Measurements from ENCODE around the gene QKI. TPM values are rescaled to one million over a fixed set of nuclear protein-coding genes. Genes with fewer than 3 reads are reported as not detected.

QKI gene
- total RNA-seq, 1 experiment from 2014 or later: 134 TPM

DNA sequence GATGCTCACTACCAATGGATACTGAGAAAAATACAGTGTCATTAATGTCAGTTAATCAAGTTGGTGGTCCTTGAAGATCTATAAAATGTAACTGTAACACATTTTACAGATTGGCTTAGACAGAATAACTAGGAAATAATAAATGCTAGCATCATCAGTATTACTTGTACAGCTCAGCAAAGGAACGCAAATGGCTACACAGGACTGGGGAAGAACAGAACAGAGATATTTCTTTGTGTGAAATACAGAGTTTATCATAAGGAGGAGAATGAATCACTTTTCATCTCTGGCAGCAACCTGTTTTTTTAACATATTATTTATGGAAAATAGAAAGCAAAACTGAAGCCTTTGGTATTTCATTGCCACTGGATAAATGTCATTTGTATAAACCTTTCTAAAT lies 8.2 kb upstream of the QKI start:
- Mint-ChIP-seq H3K9me3 (ENCODE audit: unreplicated experiment) (no peaks in the 10 kb centered on the region), H3K27me3 (ENCODE audit: insufficient read depth, unreplicated experiment) (no peaks in the 10 kb centered on the region), H3K27ac (ENCODE audit: unreplicated experiment) (no peak overlapping the region), H3K4me3 (ENCODE audit: unreplicated experiment) (no peak overlapping the region), H3K4me1 (ENCODE audit: low read depth, unreplicated experiment) (peaks cover 13% of the 10 kb centered on the region), H3K36me3 (ENCODE audit: insufficient read depth, unreplicated experiment) (peaks cover 7% of the 10 kb centered on the region)
- no TSS peak for BruUV-seq (replicated peaks)
- TF ChIP-seq, protein P1, sequence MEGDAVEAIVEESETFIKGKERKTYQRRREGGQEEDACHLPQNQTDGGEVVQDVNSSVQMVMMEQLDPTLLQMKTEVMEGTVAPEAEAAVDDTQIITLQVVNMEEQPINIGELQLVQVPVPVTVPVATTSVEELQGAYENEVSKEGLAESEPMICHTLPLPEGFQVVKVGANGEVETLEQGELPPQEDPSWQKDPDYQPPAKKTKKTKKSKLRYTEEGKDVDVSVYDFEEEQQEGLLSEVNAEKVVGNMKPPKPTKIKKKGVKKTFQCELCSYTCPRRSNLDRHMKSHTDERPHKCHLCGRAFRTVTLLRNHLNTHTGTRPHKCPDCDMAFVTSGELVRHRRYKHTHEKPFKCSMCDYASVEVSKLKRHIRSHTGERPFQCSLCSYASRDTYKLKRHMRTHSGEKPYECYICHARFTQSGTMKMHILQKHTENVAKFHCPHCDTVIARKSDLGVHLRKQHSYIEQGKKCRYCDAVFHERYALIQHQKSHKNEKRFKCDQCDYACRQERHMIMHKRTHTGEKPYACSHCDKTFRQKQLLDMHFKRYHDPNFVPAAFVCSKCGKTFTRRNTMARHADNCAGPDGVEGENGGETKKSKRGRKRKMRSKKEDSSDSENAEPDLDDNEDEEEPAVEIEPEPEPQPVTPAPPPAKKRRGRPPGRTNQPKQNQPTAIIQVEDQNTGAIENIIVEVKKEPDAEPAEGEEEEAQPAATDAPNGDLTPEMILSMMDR (IDR thresholded peaks at IDR 0.05; ENCODE audit: insufficient read depth in 1 of 2, low read depth in 1 of 2, low read length in 1 of 2, severe bottlenecking in 1 of 2, unreplicated experiment in 1 of 2): no peak
- DNase-seq: no peak
- intact Hi-C loops (cut with micrococcal nuclease; ENCODE audit: unreplicated experiment): no loop called here
- Histone ChIP-seq H3K36me3 (ENCODE audit: control insufficient read depth, insufficient read depth, low read length) (no peaks in the 10 kb centered on the region), H3K4me1 (peaks cover 20% of the 10 kb centered on the region), H3K9me3 (no peaks in the 10 kb centered on the region), H3K4me3 (ENCODE audit: low read depth, low read length) (no peak overlapping the region), H3K27me3 (replicated peaks; ENCODE audit: control insufficient read depth, insufficient read depth, low read length) (no peaks in the 10 kb centered on the region)
- POLR2A ChIA-PET: no interaction called here
- CTCF ChIA-PET: no interaction called here

DNA sequence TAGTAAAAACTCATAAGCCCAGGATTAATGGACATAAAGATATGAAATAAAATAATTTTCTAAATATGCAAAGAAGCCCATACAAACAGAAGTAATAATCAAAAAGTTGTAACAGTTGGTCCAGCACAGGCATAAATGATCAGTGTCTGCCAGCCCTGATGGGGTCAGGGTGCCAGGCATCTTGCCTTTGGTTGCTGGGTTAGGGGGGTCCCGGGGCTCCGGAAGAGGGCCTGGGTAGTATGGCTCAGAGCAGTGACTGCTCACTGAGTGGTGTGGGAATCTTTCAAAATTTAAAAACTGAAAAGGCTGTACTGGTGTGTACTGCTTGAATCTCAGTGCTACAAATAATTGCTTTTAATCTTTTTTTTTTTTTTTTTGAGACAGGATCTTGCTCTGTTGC lies 7.7 kb upstream of the QKI start:
- H3K36me3 ChIP-seq (ENCODE audit: control insufficient read depth, insufficient read depth, low read length): no peaks in the 10 kb centered on the region
- peaks cover 16% of the 10 kb centered on the region for H3K4me1 Mint-ChIP-seq (ENCODE audit: low read depth, unreplicated experiment)
- peaks cover 21% of the 10 kb centered on the region for H3K4me1 ChIP-seq
- no peak overlapping the region for H3K4me3 Mint-ChIP-seq (ENCODE audit: unreplicated experiment)
- no peaks in the 10 kb centered on the region for H3K9me3 ChIP-seq
- POLR2A ChIA-PET: no interaction called here
- no peak for DNase-seq
- no peaks in the 10 kb centered on the region for H3K9me3 Mint-ChIP-seq (ENCODE audit: unreplicated experiment)
- H3K27ac Mint-ChIP-seq (ENCODE audit: unreplicated experiment): no peak overlapping the region
- H3K27me3 ChIP-seq (replicated peaks; ENCODE audit: control insufficient read depth, insufficient read depth, low read length): no peaks in the 10 kb centered on the region
- no peaks in the 10 kb centered on the region for H3K27me3 Mint-ChIP-seq (ENCODE audit: insufficient read depth, unreplicated experiment)
- H3K4me3 ChIP-seq (ENCODE audit: low read depth, low read length): no peak overlapping the region
- H3K36me3 Mint-ChIP-seq (ENCODE audit: insufficient read depth, unreplicated experiment): peaks cover 12% of the 10 kb centered on the region
- TF ChIP-seq, protein P1 (IDR thresholded peaks at IDR 0.05; ENCODE audit: insufficient read depth in 1 of 2, low read depth in 1 of 2, low read length in 1 of 2, severe bottlenecking in 1 of 2, unreplicated experiment in 1 of 2): no peak
- no TSS peak for BruUV-seq (replicated peaks)
- intact Hi-C loops (cut with micrococcal nuclease; ENCODE audit: unreplicated experiment): no loop called here
- CTCF ChIA-PET: no interaction called here

DNA sequence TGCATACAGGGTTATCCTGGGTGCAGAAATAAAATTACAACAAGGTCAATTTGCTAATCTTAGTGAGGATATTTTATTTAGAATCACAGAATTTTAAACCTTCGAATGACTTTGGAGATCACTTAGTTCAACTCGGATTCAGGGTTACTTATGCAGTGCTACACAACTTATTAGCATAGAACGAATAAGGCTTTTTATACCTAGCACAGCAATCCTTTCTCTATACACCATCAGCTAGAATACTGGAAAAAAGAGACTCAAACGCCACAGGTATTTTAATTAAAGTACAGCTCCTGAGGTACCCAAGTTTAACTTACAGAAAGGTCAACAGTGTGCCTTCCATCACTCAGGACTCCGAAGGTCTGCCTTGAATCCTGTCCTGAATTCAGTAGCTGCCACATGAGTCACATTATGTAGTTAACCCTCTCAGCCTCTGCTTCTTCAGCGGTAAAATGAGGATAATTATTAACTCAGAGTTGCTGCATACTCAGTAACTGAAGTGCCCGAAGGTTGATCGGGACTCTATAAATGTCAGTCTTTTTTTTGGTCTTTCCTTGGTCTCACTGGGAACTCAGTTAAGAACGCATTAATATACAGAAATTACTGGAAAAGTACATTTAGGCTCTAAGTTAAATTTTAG lies 6.0 kb upstream of the QKI start:
- Histone ChIP-seq H3K4me3 (ENCODE audit: low read depth, low read length) (no peak overlapping the region), H3K9me3 (no peaks in the 10 kb centered on the region), H3K27me3 (replicated peaks; ENCODE audit: control insufficient read depth, insufficient read depth, low read length) (no peaks in the 10 kb centered on the region), H3K36me3 (ENCODE audit: control insufficient read depth, insufficient read depth, low read length) (no peaks in the 10 kb centered on the region), H3K4me1 (peaks cover 30% of the 10 kb centered on the region)
- ChIA-PET POLR2A (no interaction called here), CTCF (no interaction called here)
- TF ChIP-seq, protein P1 (IDR thresholded peaks at IDR 0.05; ENCODE audit: insufficient read depth in 1 of 2, low read depth in 1 of 2, low read length in 1 of 2, severe bottlenecking in 1 of 2, unreplicated experiment in 1 of 2): no peak
- intact Hi-C loops (cut with micrococcal nuclease; ENCODE audit: unreplicated experiment): no loop called here
- Mint-ChIP-seq H3K27ac (ENCODE audit: unreplicated experiment) (no peak overlapping the region), H3K36me3 (ENCODE audit: insufficient read depth, unreplicated experiment) (peaks cover 18% of the 10 kb centered on the region), H3K4me1 (ENCODE audit: low read depth, unreplicated experiment) (peaks cover 16% of the 10 kb centered on the region), H3K4me3 (ENCODE audit: unreplicated experiment) (no peak overlapping the region), H3K9me3 (ENCODE audit: unreplicated experiment) (no peaks in the 10 kb centered on the region), H3K27me3 (ENCODE audit: insufficient read depth, unreplicated experiment) (no peaks in the 10 kb centered on the region)
- no peak for DNase-seq
- no TSS peak for BruUV-seq (replicated peaks)

Measured in Caco-2 (cell line).